T-helper 1 cell (primary cell): ENCODE results near the gene SEZ6L.

Experiments used
- DNase-seq, 5 donors: peaks; one replicate each; pipeline ENCODE4 v3.0.0-alpha.2; 2012 to 2020

Gene SEZ6L

GRCh38 chr22:26182723-26183122, 13.5 kb downstream of the SEZ6L start:
- DNase-seq = no peak

DNA sequence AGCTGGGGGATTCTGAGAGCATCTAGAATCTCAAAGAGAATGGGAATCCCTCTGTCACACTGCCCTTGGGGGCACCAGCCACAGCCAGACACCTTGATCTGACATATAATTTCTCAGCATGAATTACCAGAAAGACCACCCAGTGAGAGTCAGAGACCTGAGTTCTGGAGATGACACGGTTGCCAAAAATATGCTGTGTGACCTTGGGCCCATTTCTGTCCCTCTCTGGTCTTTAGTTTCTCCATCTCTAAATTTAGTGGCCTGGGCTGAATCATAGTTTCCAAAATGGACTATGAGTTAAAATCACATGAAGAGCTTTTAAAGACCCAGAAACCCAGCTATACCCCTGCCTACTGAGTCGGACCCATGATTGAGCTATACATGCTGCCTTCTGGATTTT, 15.9 kb downstream of the SEZ6L start:
- DNase-seq = no peak

GRCh38 chr22:26188341-26188740, 19.1 kb downstream of the SEZ6L start:
- DNase-seq = no peak

DNA sequence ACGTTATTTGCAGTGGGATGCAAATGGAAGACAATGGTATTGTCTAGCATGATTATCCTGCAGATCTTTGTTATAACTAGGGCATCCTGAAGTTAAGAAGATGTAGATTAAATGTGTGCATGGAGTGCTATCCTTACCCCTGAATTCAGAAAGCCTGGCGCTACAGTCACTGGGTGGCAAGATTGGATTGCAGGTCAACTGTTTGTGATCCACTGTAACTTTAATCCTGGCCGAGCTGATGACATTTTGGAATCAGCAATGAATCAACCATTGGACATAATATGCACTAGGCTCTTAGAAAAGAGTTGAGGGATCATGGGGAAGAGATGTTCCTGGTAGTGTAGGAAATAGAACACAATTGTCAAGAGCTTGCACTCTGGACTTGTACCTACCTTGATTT, 25.1 kb downstream of the SEZ6L start:
- no peak for DNase-seq

GRCh38 chr22:26194877-26195276, 25.6 kb downstream of the SEZ6L start:
- no peak for DNase-seq

DNA sequence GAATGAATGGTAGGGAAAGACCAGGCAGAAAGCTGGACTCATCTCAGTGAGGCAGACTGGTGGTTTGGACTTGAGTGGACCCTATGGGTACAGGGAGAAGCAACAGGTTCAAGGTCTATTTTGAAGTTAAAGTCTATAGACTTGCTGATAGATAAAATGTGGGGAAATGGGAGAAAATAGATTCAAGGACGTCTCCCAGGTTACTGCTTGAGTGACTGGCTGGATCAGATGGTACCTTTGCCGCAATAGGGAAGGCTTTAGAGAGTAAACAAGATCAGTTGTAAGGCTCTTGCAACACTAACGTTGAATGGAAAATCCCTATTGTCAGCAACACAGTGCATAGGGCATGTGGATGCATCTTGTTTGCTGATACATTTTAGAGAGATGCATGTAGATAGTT, 27.4 kb downstream of the SEZ6L start:
- no peak for DNase-seq

DNA sequence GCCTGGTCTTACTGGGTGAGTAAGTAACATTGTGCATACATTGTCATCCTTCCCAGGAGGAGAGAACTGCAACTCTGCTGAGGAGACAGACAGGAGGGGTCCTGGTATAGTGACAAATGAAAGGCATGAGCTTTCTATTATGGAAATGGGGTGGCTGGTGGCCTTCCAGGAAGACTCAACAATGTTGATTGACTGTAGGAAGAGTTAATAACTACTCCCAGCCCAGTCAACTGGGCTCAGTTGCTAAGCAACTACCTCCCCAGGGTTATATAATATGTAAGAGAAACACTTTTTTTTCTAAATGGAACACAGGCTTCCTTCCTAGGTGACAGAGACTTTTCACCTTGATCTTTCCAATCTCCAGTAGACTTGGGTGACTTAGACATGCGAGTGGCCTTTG, 28.2 kb downstream of the SEZ6L start:
- DNase-seq = no peak

DNA sequence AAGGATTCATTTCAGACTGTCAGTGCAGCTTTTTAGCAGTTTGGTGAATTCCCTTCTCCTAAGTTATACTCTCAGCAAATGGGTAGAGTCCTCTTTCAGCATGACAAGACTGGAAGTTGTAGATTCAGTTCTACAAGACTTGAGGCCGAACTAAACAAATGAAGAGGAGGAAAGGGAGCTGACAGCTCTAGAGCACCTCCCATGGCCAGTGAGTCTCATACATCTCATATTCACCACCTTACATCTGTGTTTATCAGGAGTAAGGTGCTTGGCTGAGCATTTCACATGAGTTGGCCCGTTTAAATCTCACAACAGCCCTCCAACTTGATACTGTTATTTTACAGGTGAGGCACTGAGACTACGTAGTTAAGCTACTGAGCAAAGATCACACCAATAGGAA, 30.4 kb downstream of the SEZ6L start:
- no peak for DNase-seq

DNA sequence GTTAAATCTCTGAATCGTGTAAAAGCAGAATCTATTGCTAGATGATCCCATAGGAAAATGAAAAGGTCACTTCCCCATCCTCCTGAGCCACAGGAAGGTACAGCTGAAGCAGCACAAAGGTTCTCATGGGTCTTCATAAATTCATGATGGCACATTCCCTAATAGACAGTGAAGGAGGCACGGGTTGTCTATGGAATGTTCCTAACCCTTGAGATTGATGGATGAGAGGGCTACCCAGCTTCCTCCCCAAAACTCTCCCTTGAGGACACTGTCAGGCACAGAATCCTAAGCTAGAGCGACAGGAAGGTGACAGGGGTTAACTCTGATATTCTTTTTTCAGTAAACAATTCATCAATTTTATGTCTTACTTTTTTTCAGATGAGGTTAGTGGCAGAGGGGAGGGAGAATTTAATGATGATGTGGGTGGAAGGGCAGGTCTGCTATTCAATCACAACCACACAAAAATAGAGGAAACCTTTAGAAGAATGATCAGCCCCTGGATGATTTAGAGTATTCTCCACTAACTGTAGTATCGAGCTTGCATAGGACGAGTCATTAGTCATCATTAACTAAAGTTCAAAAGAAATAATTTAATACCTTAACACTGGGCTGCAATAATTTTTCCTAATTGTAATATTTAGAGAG, 33.1 kb downstream of the SEZ6L start:
- DNase-seq = no peak

DNA sequence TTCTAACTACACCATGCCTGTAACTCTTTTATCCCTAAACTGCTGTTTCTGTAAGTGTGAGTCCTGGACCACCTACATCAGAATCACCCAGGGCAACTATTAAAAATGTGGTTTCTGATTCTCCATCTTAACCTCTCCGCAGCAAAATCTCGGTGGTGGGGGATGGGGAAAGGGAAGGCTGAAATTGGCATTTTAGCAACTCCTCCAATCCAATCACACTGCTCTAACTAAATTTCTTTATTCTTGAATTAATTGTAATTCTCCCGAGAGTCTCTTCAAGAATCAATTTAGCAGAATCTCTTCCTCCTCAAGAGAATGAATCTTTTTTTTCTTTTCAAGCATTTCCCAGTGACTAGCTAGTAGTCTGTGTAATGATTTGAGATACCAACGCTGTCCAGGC, 36.2 kb downstream of the SEZ6L start:
- no peak for DNase-seq

DNA sequence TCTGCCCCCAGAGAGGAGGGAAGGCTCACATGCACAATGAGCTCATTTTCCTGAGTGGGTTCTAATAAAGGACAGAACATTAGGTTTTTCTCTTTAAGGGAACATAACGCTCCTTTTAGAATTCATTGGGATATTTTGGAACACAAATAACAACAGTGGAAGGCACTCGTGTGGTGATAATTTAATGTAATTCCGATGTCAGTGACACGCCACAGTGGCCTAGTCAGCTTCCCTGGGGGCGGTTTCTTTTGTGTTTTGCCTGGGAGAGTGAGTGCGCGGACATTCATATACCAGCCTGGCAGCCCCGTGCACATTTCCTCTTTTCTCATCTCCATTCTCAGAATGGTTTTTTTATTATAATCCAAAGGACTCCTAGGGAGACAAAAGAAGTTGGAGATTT, 41.1 kb downstream of the SEZ6L start:
- no peak for DNase-seq

- DNase-seq = no peak
Measured at GRCh38 chr22:26213826-26214225, 44.6 kb downstream of the SEZ6L start.

DNA sequence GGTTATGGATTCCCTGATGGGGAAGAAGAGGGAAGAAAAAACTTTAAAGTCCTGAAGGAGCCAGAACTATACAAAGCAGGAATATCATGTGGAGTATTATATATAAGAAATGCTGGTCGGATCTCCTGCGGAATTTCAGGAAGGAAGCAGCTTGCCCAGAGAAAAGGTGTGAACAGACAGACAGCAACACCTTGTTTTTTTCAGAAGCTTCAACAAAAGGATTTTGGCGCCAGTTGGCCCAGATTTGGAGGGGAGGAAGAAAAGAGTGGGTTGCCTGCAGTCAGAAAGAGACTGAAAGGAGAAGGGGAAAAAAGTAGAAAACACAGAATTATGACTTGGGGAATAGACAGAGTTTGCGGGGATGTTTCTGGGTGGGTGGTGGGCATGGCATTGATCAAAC, 45.2 kb downstream of the SEZ6L start:
- no peak for DNase-seq

- no peak for DNase-seq
Measured at GRCh38 chr22:26215736-26216135, 46.5 kb downstream of the SEZ6L start.

DNA sequence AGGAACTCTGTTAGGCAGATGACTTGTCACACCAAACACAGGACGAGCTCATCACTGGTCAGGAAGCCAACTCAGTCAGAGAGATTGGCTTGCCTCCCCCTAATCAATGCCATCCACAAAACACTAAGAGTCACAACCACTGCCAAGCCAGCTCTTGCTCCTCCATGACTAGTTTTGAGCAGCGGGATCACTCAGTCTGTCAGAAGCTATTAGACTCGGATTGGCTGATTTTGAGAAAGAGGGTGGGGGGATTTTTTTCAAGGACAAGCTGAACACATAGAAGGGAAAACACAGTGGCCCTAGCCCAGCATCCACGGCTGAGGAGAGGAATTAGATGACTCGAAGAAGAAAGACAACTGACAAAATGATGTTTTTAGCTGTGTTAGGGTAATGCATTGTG, 55.9 kb downstream of the SEZ6L start:
- no peak for DNase-seq

DNA sequence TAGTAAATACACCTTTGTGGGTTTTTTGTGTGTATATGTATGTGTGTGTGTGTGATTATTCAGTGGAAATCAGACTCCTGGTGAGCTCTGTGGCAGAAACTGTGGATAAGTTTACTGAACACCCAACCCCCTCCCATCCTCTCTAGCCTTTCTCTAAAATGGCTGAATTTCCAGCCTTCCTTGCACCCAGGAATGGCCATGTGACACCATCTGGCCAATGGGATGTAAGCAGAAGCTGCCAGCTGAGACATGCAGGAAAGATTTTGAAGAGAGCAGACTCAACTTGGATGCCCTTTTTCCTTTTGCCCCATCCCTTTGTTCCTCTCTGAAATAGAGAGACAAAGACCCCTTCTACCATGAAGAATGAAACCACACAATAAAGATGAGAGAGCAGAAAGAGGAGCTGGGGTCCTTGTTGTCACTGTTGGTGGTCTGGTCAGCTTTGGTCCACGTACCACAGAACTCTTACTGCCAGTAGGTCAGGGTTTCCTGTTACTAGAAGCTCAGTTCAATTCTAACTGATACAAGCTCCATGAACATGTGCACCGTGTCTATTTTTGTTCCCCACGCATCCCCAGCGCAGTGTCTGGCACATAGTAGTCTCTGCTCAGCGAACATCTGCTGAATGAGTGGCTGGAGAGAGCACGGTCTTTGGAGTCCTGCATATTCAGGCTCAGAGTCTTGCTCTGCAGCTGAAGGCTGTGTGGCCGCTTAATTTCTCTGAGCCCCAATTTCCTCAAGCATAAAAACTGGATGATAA, 57.5 kb downstream of the SEZ6L start:
- DNase-seq = no peak

DNA sequence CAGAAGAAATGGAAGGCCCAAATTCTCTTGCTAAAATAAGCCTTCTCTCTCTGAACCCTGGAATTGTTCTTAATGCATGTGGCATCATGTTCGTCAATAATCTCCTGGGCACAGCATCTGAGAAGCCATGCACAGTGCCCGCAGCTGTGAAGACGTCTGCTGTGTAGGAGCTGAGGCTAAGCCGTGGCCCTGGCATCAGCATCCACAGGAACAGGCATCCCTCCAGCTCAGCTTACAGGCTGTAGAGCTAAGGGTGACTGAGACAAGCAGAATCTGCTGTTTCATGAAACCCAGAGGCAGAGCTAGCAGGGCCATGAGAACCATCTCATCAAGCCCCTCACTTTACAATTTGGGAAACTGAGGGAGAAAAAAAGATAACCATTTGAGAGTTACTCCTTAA, 60.6 kb downstream of the SEZ6L start:
- no peak for DNase-seq

DNA sequence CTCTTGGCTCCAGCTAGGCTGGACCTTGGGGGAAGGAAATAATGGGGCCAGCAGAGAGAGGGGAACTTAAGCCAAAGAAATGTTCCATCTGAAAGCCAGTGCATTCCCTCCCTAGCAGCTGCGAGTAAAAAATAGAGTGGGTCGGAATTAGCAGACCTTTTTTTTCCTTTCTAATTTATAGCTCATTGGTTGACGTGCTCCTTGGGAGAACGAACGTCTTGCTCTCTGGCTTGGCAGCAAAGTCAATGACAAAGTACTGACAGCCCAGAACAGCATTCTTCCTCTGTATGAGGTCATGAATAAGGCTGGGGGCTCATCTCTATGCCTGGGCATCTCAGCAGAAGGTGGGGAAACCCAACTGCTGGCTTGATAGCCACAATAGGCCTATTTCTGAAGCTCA, 65.0 kb downstream of the SEZ6L start:
- no peak for DNase-seq

GRCh38 chr22:26235792-26236487, 66.7 kb downstream of the SEZ6L start:
- DNase-seq = no peak

DNA sequence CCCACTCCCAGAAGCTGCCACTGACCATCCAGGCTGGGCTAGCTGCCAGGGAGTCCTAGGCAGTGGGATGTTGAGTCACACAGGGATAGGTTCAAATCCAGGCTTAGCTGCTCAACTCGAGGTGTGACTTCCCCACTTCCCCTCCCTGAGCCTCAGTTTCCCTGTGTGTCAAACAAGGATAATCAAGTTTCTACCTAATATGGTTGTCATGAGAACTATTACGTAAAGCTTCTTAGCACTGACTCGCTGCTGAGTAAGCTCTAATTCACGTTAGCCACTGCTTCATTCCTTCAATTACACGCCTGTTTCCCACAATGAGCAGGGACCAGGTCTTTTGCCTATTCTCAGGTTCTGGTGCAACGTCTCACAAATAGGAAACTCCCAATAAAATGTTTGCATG, 67.7 kb downstream of the SEZ6L start:
- DNase-seq = no peak

- no peak for DNase-seq
Measured at GRCh38 chr22:26238596-26238995, 69.3 kb downstream of the SEZ6L start.

- DNase-seq = no peak
Measured at GRCh38 chr22:26239581-26239980, 70.3 kb downstream of the SEZ6L start.

DNA sequence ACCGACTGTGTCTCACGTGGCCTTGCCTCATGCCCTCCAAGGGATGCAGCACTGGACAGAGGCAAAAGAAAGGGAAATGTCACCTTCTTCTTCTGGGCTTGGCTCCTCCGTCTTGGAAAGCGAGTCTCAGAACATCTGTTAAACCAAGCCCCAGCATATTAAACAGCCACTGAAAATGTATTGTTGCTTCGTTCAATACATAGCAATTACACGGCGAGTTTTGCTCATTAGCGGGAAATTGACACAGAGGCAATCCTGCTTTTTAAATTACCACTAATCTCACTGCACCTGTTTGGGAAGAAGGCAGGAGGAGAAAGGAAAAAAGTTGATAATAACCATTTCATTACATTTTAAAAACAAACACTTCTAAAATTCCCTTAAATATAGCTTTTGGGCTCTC, 72.1 kb downstream of the SEZ6L start:
- no peak for DNase-seq

- no peak for DNase-seq
Measured at GRCh38 chr22:26245001-26245400, 75.7 kb downstream of the SEZ6L start.
